Measurements from ENCODE around the gene ANKRD13C.

GRCh38 chr1:70372426-70372825, 17.9 kb upstream of the ANKRD13C start:
- TF ChIP-seq CTCF (IDR thresholded peaks at IDR 0.05) (no peak), POLR2A (IDR thresholded peaks at IDR 0.05) (no peak)

Data from right lobe of liver (tissue), 4 donors.